NT2/D1 (cell line): ENCODE data around the gene PTPRN2.

Source experiments
- YY1 ChIP-seq: IDR thresholded peaks from 2 replicates; pipeline ENCODE4 v1.6.1; 2011; ENCODE audit not compliant: insufficient read length, insufficient read depth
- ZNF274 ChIP-seq: IDR thresholded peaks from 2 replicates; pipeline ENCODE4 v1.6.1; 2011; ENCODE audit warnings: mild to moderate bottlenecking, low read depth, low read length

DNA sequence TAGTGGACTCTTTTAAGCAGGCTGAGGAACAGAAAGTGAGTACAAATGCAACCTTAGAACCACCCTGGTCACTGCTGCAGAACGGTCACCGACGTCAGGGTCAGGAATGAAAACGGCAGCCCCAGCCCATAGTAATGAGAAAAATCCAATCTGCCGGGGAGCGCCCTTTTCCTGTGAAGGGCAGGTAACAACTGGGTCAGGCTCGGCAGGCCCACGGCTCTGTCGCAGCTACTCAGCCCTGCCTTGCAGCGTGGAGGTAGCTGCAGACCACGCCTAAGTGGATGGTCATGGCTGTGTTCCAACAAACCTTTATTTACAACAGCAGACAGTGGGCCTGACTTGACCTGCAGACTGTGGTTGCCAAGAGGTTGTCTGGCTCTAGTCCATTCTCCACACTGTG, 687.6 kb downstream of the PTPRN2 start:
- TF ChIP-seq ZNF274 (no peak), YY1 (no peak)
